Muscle of leg (tissue), 11 donors: ENCODE measurements around the gene ATP6V1F. TPM values are rescaled to one million over a fixed set of nuclear protein-coding genes. Genes with fewer than 3 reads are reported as not detected.
A peak's percentile ranks its signal among the peaks of the same experiment; 100 is the strongest.

Experiments
- DNase-seq: peaks from one replicate; pipeline ENCODE4 v3.0.0; 2013
- H3K27ac ChIP-seq: one replicate; pipeline ENCODE4 v1.5.1; 2013; ENCODE audit warnings: mild to moderate bottlenecking, low read length, control low read depth
- H3K27me3 ChIP-seq: one replicate; pipeline ENCODE4 v1.6.1; 2013; ENCODE audit warnings: low read length; ENCODE audit not compliant: control insufficient read depth, insufficient read depth
- H3K36me3 ChIP-seq: one replicate; pipeline ENCODE4 v1.6.1; 2013; ENCODE audit warnings: low read length; ENCODE audit not compliant: control insufficient read depth, insufficient read depth
- H3K4me1 ChIP-seq: one replicate; pipeline ENCODE4 v1.6.1; 2013; ENCODE audit warnings: low read length; ENCODE audit not compliant: control insufficient read depth, insufficient read depth
- H3K4me3 ChIP-seq: one replicate; pipeline ENCODE4 v1.5.1; 2013; ENCODE audit warnings: low read length, control low read depth
- H3K9me3 ChIP-seq: replicated peaks from 2 replicates; pipeline ENCODE4 v1.6.1; 2013; ENCODE audit warnings: low read depth, low read length; ENCODE audit not compliant: control insufficient read depth
- WGBS: methylation state at CpG from one replicate; pipeline ENCODE4 v1.1.5; 2013; ENCODE audit warnings: missing lambda C conversion rate; ENCODE audit not compliant: insufficient coverage; 5-methylcytosine and 5-hydroxymethylcytosine counted together
- polyA plus RNA-seq, 8 donors: library from polyadenylated mRNA; unstranded; fragments of 120-200 nt; gene quantifications; one replicate each; pipeline versions ENCODE4 v1.2.1 to v1.2.3, GENCODE V29; 2013; ENCODE audit warnings: inconsistent platforms in 1 of 8, low replicate concordance in 1 of 8; ENCODE audit not compliant: insufficient read length in 8 of 8, insufficient read depth in 1 of 8
- total RNA-seq: library from RNA; stranded (reverse); fragments of 120-200 nt; gene quantifications from one replicate; pipeline ENCODE4 v1.2.4, GENCODE V29; 2013

Gene ATP6V1F
- total and polyA plus RNA-seq, 9 donors: 93.5 to 141 (median 123) TPM

GRCh38 chr7:128827971-128828711, 34.5 kb upstream of the ATP6V1F start:
- H3K36me3 ChIP-seq: no peaks in the 10 kb centered on the region
- H3K4me3 ChIP-seq: peak overlapping the region; percentile 26
- H3K27me3 ChIP-seq: peaks cover 18% of the 10 kb centered on the region
- 32% methylated on average over 7 of the region's 10 CpGs for WGBS
- DNase-seq: peak; percentile 71
- peaks cover 51% of the 10 kb centered on the region for H3K4me1 ChIP-seq
- no peaks in the 10 kb centered on the region for H3K9me3 ChIP-seq
- H3K27ac ChIP-seq: peak overlapping the region; percentile 98

GRCh38 chr7:128829391-128830166, 33.1 kb upstream of the ATP6V1F start:
- peaks cover 63% of the 10 kb centered on the region for H3K4me1 ChIP-seq
- peak; percentile 65 for DNase-seq
- peaks cover 18% of the 10 kb centered on the region for H3K27me3 ChIP-seq
- 29% methylated on average over 8 of the region's 13 CpGs for WGBS
- peak overlapping the region; percentile 91 for H3K27ac ChIP-seq
- H3K4me3 ChIP-seq: peak overlapping the region; percentile 34
- H3K9me3 ChIP-seq: no peaks in the 10 kb centered on the region
- H3K36me3 ChIP-seq: peaks cover 5% of the 10 kb centered on the region

GRCh38 chr7:128830231-128831177, 32.2 kb upstream of the ATP6V1F start, which contains the start of gene FLNC:
FLNC (plus strand) TSS chr7:128830406; CDS start chr7:128830638, 232 bp downstream.
- peak within 1 kb of the TSS; percentile 97 for H3K4me3 ChIP-seq
- peaks cover 18% of the 10 kb centered on the region for H3K27me3 ChIP-seq
- H3K4me1 ChIP-seq: peaks cover 72% of the 10 kb centered on the region
- no peaks in the 10 kb centered on the region for H3K9me3 ChIP-seq
- H3K27ac ChIP-seq: peak within 1 kb of the TSS; percentile 98
- WGBS: under 1% methylated on average over 99 of the region's 109 CpGs
- DNase-seq: peak; percentile 90
- peaks cover 15% of the 10 kb centered on the region for H3K36me3 ChIP-seq

DNA sequence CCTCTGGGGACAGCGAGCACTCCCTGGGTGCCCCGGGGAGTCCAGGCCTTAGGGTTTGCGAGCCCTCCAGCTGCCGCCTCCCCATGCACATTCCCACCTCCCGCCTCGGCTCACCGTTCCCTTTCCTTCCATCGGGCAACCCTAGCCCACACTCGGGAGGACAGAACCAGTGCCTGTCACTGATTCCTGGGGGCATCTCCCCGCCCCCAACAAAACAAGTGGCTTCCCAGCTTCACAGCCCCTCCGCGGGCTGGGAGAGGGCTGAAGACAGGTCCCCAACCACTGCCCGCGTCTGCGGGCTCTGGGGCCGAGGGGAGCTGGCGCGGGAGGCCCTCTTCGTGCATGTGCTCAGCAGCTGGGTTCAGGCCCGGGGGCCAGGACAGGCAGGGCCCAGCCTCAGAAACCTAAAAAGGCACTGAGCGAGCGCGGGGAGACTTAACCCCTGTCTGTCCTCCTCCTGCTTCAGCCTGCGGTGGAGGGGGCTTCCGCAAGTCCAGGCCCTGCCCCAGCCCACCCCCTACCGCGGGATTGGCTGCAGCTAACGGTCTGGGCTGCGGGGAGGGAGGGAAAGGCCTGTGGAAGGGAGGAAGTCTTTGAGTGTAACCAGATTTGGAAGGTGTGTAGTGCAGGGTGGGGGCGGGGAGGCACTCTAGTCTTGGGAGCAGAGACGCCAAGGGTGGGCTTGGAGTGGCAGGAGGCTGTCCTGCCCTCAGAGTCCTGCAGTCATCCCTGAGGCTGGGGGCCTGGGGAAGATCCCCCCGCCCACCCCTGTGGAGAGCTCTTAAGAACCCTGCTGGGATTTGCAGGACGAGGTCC, 31.3 kb upstream of the ATP6V1F start:
- no peaks in the 10 kb centered on the region for H3K9me3 ChIP-seq
- H3K4me1 ChIP-seq: peaks cover 79% of the 10 kb centered on the region
- peak overlapping the region; percentile 97 for H3K4me3 ChIP-seq
- DNase-seq: peak; percentile 95
- H3K36me3 ChIP-seq: peaks cover 22% of the 10 kb centered on the region
- peak overlapping the region; percentile 98 for H3K27ac ChIP-seq
- H3K27me3 ChIP-seq: peaks cover 18% of the 10 kb centered on the region
- under 1% methylated on average over 25 of the region's 33 CpGs for WGBS

GRCh38 chr7:128831994-128832879, 30.4 kb upstream of the ATP6V1F start:
- H3K9me3 ChIP-seq: no peaks in the 10 kb centered on the region
- peak overlapping the region; percentile 97 for H3K4me3 ChIP-seq
- 0% methylated on average over 5 of the region's 22 CpGs for WGBS
- H3K27me3 ChIP-seq: peaks cover 18% of the 10 kb centered on the region
- H3K4me1 ChIP-seq: peaks cover 79% of the 10 kb centered on the region
- H3K36me3 ChIP-seq: peaks cover 30% of the 10 kb centered on the region
- peak; percentile 96 for DNase-seq
- H3K27ac ChIP-seq: peak overlapping the region; percentile 98

GRCh38 chr7:128832880-128833147, 29.8 kb upstream of the ATP6V1F start:
- Histone ChIP-seq H3K4me1 (peaks cover 79% of the 10 kb centered on the region), H3K27me3 (peaks cover 18% of the 10 kb centered on the region), H3K4me3 (peak overlapping the region; percentile 97), H3K27ac (peak overlapping the region; percentile 98), H3K36me3 (peaks cover 36% of the 10 kb centered on the region), H3K9me3 (no peaks in the 10 kb centered on the region)
- WGBS: no CpG with 5 or more reads among the region's 2 CpGs
- no peak for DNase-seq

- peaks cover 41% of the 10 kb centered on the region for H3K36me3 ChIP-seq
- WGBS: 2% methylated on average over 6 of the region's 13 CpGs
- H3K4me1 ChIP-seq: peaks cover 78% of the 10 kb centered on the region
- H3K4me3 ChIP-seq: peak overlapping the region; percentile 97
- peaks cover 18% of the 10 kb centered on the region for H3K27me3 ChIP-seq
- H3K9me3 ChIP-seq: no peaks in the 10 kb centered on the region
- H3K27ac ChIP-seq: peak overlapping the region; percentile 98
- peak; percentile 99 for DNase-seq
Observed at GRCh38 chr7:128833148-128833945, 29.3 kb upstream of the ATP6V1F start.

DNA sequence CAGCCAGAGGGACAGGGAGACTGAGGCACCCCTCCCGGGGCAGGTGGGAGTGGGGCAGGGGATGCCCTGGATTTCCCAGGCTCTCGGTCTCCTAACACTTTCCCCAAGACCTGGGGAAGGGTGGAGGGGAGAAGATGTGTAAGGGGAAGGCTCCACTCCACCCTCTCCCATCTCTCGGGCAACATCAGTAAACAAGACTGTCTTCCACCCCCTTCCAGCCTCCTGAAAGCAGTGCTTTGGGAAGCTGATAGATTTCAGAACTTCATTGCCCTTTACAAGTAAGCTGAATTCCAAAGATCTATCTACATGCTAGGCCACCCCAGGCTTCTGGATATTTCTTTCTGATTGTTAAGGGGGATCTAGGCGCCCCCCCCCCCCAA, 28.7 kb upstream of the ATP6V1F start:
- Histone ChIP-seq H3K4me3 (peak overlapping the region; percentile 97), H3K36me3 (peaks cover 47% of the 10 kb centered on the region), H3K27me3 (peaks cover 18% of the 10 kb centered on the region), H3K27ac (peak overlapping the region; percentile 98), H3K4me1 (peaks cover 77% of the 10 kb centered on the region), H3K9me3 (no peaks in the 10 kb centered on the region)
- no CpG with 5 or more reads among the region's 4 CpGs for WGBS
- peak; percentile 93 for DNase-seq
